Astrocyte (in vitro differentiated cells and primary cell): Measurements from ENCODE around the gene OR8H1. TPM values are rescaled to one million over a fixed set of nuclear protein-coding genes. Genes with fewer than 3 reads are reported as not detected.

Source experiments
- DNase-seq: peaks from one replicate; pipeline ENCODE4 v3.0.0-alpha.2; 2010; ENCODE audit warnings: low read depth
- FAIRE-seq: peaks from 2 replicates; lab custom pipeline; 2011; peaks lifted over from hg19 to GRCh38; lab: Jason Lieb, UNC
- H2AFZ ChIP-seq: 2 replicates; pipeline ENCODE4 v1.6.0; 2012; ENCODE audit warnings: low read depth, low read length, inconsistent platforms
- H3K27ac ChIP-seq: 2 replicates; pipeline ENCODE4 v1.5.1; 2011; ENCODE audit warnings: low read depth, low read length, inconsistent platforms
- H3K27me3 ChIP-seq: 2 replicates; pipeline ENCODE4 v1.6.0; 2011; ENCODE audit warnings: low read length, inconsistent platforms; ENCODE audit not compliant: insufficient read depth
- H3K36me3 ChIP-seq: 2 replicates; pipeline ENCODE4 v1.5.1; 2011; ENCODE audit warnings: low read length, inconsistent platforms; ENCODE audit not compliant: insufficient read depth
- H3K4me1 ChIP-seq: 2 replicates; pipeline ENCODE4 v1.5.1; 2011; ENCODE audit warnings: low read length, inconsistent platforms; ENCODE audit not compliant: insufficient read depth
- H3K4me2 ChIP-seq: 2 replicates; pipeline ENCODE4 v1.6.0; 2012; ENCODE audit warnings: low read length, inconsistent platforms
- H3K4me3 ChIP-seq: 2 replicates; pipeline ENCODE4 v1.5.1; 2011; ENCODE audit warnings: low read depth, mild to moderate bottlenecking, low read length, inconsistent platforms; ENCODE audit not compliant: insufficient read depth
- H3K79me2 ChIP-seq: 2 replicates; pipeline ENCODE4 v1.6.0; 2012; ENCODE audit warnings: mild to moderate bottlenecking, low read length, inconsistent platforms; ENCODE audit not compliant: insufficient read depth
- H3K9ac ChIP-seq: 2 replicates; pipeline ENCODE4 v1.6.0; 2012; ENCODE audit warnings: mild to moderate bottlenecking, low read length, inconsistent platforms
- H3K9me3 ChIP-seq: 2 replicates; pipeline ENCODE4 v1.5.1; 2012; ENCODE audit warnings: low read depth, mild to moderate bottlenecking, low read length, inconsistent platforms; ENCODE audit not compliant: insufficient read depth
- H4K20me1 ChIP-seq: 2 replicates; pipeline ENCODE4 v1.6.0; 2012; ENCODE audit warnings: low read length, inconsistent platforms; ENCODE audit not compliant: insufficient read depth
- H3K27ac Mint-ChIP-seq: one replicate; pipeline ENCODE4 v1.8.0; 2021; ENCODE audit warnings: mild to moderate bottlenecking, mixed read lengths; ENCODE audit not compliant: unreplicated experiment
- H3K27me3 Mint-ChIP-seq: one replicate; pipeline ENCODE4 v1.8.0; 2021; ENCODE audit warnings: low read depth, mixed read lengths; ENCODE audit not compliant: unreplicated experiment
- H3K36me3 Mint-ChIP-seq: one replicate; pipeline ENCODE4 v1.8.0; 2021; ENCODE audit warnings: low read depth, mixed read lengths; ENCODE audit not compliant: unreplicated experiment
- H3K4me1 Mint-ChIP-seq: one replicate; pipeline ENCODE4 v1.8.0; 2021; ENCODE audit warnings: low read depth, mixed read lengths; ENCODE audit not compliant: unreplicated experiment
- H3K4me3 Mint-ChIP-seq: one replicate; pipeline ENCODE4 v1.8.0; 2021; ENCODE audit warnings: mild to moderate bottlenecking, moderate library complexity, mixed read lengths; ENCODE audit not compliant: unreplicated experiment
- H3K9me3 Mint-ChIP-seq: one replicate; pipeline ENCODE4 v1.8.0; 2021; ENCODE audit warnings: mild to moderate bottlenecking, mixed read lengths; ENCODE audit not compliant: unreplicated experiment
- CTCF ChIP-seq: IDR thresholded peaks from 2 replicates; pipeline ENCODE4 v1.5.1; 2011; ENCODE audit warnings: low read depth, mild to moderate bottlenecking, inconsistent platforms, low read length, moderate library complexity; ENCODE audit not compliant: insufficient read depth
- EZH2 ChIP-seq: IDR thresholded peaks from 2 replicates; pipeline ENCODE4 v1.6.1; 2012; ENCODE audit warnings: mild to moderate bottlenecking, low read length, inconsistent platforms; ENCODE audit not compliant: insufficient read depth
- total RNA-seq: library from RNA; stranded (reverse); gene quantifications from 2 replicates; pipeline ENCODE4 v1.2.1, GENCODE V29; 2021

OR8H1 gene
- total RNA-seq, 1 donor from 2014 or later: not detected

- H3K36me3 Mint-ChIP-seq: no peaks in the 10 kb centered on the region
- no peak for FAIRE-seq
- no peaks in the 10 kb centered on the region for H3K9me3 Mint-ChIP-seq
- DNase-seq: no peak
- H3K4me1 Mint-ChIP-seq: no peaks in the 10 kb centered on the region
- H3K4me3 Mint-ChIP-seq: no peak within 1 kb of the TSS
- no peak within 1 kb of the TSS for H3K9ac ChIP-seq
- H3K9me3 ChIP-seq: no peaks in the 10 kb centered on the region
- no peaks in the 10 kb centered on the region for H3K36me3 ChIP-seq
- no peak within 1 kb of the TSS for H3K27ac Mint-ChIP-seq
- H3K27me3 ChIP-seq: no peaks in the 10 kb centered on the region
- no peaks in the 10 kb centered on the region for H3K27me3 Mint-ChIP-seq
- H3K79me2 ChIP-seq: no peaks in the 10 kb centered on the region
- H3K4me3 ChIP-seq: no peak within 1 kb of the TSS
- no peak within 1 kb of the TSS for H3K4me2 ChIP-seq
- H4K20me1 ChIP-seq: no peaks in the 10 kb centered on the region
- H2AFZ ChIP-seq: no peak within 1 kb of the TSS
- H3K27ac ChIP-seq: no peak within 1 kb of the TSS
- no peaks in the 10 kb centered on the region for H3K4me1 ChIP-seq
- TF ChIP-seq EZH2 (no peak), CTCF (no peak)
Observed at GRCh38 chr11:56251954-56252353, 40.1 kb downstream of the OR8H1 start, which contains the start of gene OR5T3. TSS of gene OR5T3 (plus strand) at chr11:56252254. CDS start at chr11:56252254, 0 bp downstream.

Other genes starting within 250 kb of the OR8H1 start
- not detected in 2 replicates for gene OR8I2, start 198.9 kb downstream of the OR8H1 start, total RNA-seq
- not detected in 2 replicates for gene OR8H2, start 188.6 kb downstream of the OR8H1 start, total RNA-seq
- gene OR8H3, start 169.9 kb downstream of the OR8H1 start, total RNA-seq: not detected in 2 replicates
- gene OR8J3, start 152.1 kb downstream of the OR8H1 start, total RNA-seq: not detected in 2 replicates
- not detected in 2 replicates for gene OR8K5, start 131.9 kb downstream of the OR8H1 start, total RNA-seq
- not detected in 2 replicates for gene OR5J2, start 115.6 kb downstream of the OR8H1 start, total RNA-seq
- gene OR5T2, start 58.0 kb downstream of the OR8H1 start, total RNA-seq: not detected in 2 replicates
- not detected in 2 replicates for gene OR5T3, start 40.0 kb downstream of the OR8H1 start, total RNA-seq
- not detected in 2 replicates for gene OR5T1, start 18.1 kb downstream of the OR8H1 start, total RNA-seq
- not detected in 2 replicates for gene OR8K3, start 22.9 kb upstream of the OR8H1 start, total RNA-seq
- gene OR8K1, start 53.8 kb upstream of the OR8H1 start, total RNA-seq: not detected in 2 replicates
- gene OR8J1, start 62.0 kb upstream of the OR8H1 start, total RNA-seq: not detected in 2 replicates
- not detected in 2 replicates for gene OR8U1, start 83.4 kb upstream of the OR8H1 start, total RNA-seq
- not detected in 2 replicates for gene OR5AL1, start 120.4 kb upstream of the OR8H1 start, total RNA-seq
- gene OR5M3, start 181.1 kb upstream of the OR8H1 start, total RNA-seq: not detected in 2 replicates
- not detected in 2 replicates for gene OR5M8, start 199.1 kb upstream of the OR8H1 start, total RNA-seq